H7 (cell line): ENCODE results near the gene KCNK4. TPM values are rescaled to one million over a fixed set of nuclear protein-coding genes. Genes with fewer than 3 reads are reported as not detected.
A peak's percentile ranks its signal among the peaks of the same experiment; 100 is the strongest.

Experiments
- DNase-seq: peaks from one replicate; pipeline ENCODE4 v3.0.0; 2012
- H3K27me3 ChIP-seq: 2 replicates; pipeline ENCODE4 v1.6.0; 2011; ENCODE audit warnings: mild to moderate bottlenecking, low read length; ENCODE audit not compliant: control insufficient read depth, insufficient read depth
- H3K36me3 ChIP-seq: replicated peaks from 2 replicates; pipeline ENCODE4 v1.5.1; 2011; ENCODE audit warnings: low read length; ENCODE audit not compliant: control insufficient read depth, insufficient read depth
- H3K4me3 ChIP-seq: 2 replicates; pipeline ENCODE4 v1.5.1; 2011; ENCODE audit warnings: low read depth, mild to moderate bottlenecking, control low read depth, low read length, moderate library complexity; ENCODE audit not compliant: insufficient read depth
- total RNA-seq: library from RNA; depleted of rRNA; stranded (reverse); fragments of >200 nt; shearing (Covaris generic); gene quantifications from 2 replicates; pipeline ENCODE4 v1.2.3, GENCODE V29; 2014

Gene KCNK4
- total RNA-seq, 1 experiment from 2014 or later = not detected

DNA sequence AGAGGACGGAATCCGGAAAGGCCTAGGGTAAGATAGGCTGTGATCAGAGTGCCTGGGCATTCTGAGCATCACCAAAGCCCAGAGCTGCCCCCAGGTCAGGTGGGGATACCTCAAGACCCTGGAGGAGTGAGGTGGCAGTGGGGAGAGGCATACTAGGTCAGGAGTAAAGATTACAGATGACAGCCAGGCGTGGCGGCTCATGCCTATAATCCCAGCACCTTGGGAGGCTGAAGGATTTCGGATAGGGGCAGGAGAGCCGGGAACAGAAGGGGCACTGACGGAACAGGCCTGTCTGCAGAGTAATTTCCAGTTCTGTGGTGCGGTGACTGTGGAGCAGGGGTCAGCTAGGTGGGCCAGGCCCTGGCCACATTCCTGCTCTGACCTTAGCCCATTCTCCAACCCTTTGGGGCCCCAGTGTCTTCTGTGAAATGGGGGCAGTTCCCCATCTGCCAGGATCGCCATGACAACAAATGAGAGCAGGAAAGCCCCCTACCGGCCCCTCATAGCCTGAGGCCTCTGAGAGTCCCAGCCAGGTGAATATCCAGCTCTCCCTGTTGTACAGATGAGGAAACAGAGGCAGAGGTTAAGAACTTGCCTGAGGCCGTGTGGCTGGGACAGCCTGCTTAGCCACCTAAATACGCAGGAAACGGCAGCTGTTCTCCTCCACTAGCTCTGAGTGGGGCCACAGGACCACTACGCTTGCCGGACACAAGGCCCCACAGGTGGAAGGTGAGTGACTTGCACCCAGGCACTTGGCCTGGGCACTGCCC lies 15.9 kb upstream of the KCNK4 start:
- Histone ChIP-seq H3K4me3 (no peak overlapping the region), H3K27me3 (no peaks in the 10 kb centered on the region), H3K36me3 (peaks cover 3% of the 10 kb centered on the region)
- DNase-seq = no peak

DNA sequence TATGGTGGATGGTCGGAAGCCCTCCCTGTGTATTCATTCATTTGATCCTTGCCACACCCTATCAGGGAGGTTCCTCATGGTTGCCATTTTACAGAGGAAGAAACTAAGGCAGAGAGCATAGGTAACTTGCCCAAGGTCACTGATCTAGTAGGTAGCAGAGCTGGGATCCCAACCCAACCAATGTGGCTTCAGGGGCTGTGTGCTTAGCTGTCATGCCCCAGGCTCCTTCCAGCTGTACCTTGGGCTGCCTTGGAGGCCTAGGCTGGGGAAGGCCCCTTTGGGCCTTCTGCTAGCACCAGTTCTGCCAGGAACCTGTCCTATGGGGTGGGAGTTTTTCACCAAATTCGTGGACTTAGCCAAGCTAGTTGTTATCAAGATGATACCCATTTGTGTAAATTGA lies 15.3 kb upstream of the KCNK4 start:
- Histone ChIP-seq H3K27me3 (no peaks in the 10 kb centered on the region), H3K4me3 (no peak overlapping the region), H3K36me3 (peaks cover 3% of the 10 kb centered on the region)
- DNase-seq = no peak

DNA sequence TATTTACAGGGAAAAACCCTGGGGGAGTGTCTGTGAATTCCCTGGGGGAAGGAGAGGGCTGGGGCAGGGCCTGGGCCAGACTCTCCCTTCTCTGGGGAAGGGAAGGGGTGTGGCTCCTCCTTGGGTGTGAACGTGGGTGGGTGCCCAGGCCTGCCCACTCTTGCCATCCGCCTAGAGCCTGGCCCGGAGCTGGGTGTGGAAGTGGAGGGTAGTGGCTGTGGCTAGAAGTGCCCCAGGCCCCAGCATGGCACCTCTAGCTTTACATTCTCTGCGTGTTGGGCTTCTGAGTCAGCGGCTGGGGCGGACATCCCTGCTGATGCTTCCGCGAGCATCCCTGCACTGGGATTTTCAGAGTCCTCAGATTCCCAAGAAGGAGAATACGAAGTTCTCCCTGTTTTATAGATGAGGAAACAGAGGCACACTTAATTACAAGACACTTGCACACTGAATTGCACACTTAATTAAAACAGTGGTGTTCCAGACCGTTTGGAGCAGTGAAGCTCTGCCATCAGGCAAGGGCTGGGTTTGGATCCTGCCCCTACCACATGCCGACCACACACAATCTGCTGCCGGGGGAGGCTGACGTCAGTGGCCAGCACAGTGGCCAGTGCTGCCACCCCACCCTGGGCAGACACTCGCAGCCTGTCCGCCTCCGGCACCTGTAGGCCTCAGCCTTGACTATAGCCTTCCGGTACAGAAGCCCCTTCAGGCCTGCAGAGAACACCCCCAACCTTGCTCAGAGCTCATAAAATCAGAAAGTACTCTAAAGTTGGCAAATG lies 14.3 kb upstream of the KCNK4 start:
- DNase-seq = no peak
- Histone ChIP-seq H3K36me3 (peaks cover 3% of the 10 kb centered on the region), H3K27me3 (no peaks in the 10 kb centered on the region), H3K4me3 (no peak overlapping the region)

DNA sequence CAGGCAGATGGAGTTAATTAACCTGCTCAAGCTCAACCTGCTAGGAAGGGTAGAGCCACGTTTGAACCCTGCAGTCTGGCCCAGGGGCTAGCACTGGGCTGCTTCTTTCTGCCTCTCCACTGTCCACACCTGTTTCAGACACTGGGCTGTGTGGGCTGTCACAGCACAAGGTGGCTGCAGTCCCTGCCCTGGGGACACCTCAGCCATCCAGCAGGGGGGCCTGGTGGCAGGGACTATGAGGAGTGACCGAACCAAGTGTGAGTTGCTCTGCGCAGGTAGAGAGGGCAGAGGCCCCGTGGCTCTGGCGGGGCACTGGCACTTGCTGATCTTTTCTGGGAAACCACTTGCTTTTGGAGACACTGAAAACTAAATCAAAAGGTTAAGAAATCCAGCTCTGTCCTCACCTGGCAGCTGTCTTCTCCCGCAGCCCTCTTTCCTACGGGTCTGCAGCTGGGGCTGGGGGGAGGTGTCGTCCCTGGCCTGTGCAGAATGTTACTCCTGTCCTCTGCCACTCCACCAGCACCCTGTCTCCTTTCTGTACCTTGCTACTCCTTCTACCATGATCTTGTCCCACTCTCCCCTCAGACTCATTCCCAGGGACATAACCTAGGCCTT lies 12.4 kb upstream of the KCNK4 start:
- Histone ChIP-seq H3K36me3 (peaks cover 3% of the 10 kb centered on the region), H3K4me3 (no peak overlapping the region), H3K27me3 (no peaks in the 10 kb centered on the region)
- no peak for DNase-seq

DNA sequence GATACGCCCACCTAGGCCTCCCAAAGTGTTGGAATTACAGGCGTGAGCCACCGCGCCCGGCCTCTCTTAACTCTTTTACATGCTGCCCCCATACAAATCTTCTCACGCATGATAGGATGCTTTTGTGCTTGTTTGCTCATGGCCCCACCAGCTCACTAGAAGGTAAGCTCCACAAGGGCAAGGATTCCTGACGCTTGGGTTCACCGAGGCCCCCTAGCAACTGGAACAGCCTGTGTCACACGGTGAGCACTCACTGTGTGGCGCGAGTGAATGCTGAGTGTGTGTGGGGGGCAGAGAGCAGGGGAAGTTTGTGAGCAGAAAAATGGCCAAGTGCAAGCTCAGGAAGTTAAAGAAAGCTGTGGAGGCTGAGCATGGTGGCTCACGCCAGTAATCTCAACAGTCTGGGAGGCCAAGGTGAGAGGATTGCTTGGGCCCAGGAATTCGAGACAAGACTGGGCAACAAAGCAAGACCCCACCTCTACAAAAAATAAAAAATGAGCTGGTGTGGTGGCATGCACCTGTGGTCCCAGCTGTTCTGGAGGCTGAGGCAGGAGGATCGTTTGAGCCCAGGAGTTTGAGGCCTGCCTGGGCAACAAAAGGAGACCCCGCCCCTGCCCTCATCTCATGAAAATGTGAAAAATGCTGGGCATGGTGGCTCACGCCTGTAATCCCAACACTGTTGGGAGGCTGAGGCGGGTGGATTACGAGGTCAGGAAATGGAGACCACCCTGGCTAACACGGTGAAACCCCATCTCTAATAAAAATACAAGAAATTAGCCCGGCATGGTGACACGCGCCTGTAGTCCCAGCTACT lies 8.9 kb upstream of the KCNK4 start:
- DNase-seq = no peak
- Histone ChIP-seq H3K4me3 (no peak overlapping the region), H3K27me3 (no peaks in the 10 kb centered on the region; the same call in 1 of the 2 replicates), H3K36me3 (peaks cover under 1% of the 10 kb centered on the region; the same call in 1 of the 2 replicates)

DNA sequence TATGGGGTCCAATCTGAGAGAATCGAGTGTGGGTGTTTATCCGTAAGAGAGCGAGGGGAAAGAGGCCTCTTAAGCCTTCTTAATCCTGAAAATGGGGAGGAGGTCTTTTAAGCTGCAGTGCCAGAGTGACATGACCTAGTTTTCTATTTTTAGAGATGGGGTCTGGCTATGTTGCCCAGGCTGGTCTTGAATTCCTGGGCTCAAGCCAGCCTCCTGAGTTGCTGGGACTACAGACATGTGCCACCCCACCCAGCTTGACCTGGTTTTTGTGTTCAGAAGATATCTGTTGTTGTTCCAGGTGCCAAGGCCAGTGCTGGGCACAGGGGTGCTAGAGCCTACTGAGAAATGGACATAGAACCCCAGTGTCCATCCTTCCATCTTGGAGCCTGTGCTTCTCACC lies 8.0 kb upstream of the KCNK4 start:
- no peaks in the 10 kb centered on the region; the same call in 1 of the 2 replicates for H3K27me3 ChIP-seq
- H3K36me3 ChIP-seq = no peaks in the 10 kb centered on the region
- no peak overlapping the region for H3K4me3 ChIP-seq
- DNase-seq = no peak

DNA sequence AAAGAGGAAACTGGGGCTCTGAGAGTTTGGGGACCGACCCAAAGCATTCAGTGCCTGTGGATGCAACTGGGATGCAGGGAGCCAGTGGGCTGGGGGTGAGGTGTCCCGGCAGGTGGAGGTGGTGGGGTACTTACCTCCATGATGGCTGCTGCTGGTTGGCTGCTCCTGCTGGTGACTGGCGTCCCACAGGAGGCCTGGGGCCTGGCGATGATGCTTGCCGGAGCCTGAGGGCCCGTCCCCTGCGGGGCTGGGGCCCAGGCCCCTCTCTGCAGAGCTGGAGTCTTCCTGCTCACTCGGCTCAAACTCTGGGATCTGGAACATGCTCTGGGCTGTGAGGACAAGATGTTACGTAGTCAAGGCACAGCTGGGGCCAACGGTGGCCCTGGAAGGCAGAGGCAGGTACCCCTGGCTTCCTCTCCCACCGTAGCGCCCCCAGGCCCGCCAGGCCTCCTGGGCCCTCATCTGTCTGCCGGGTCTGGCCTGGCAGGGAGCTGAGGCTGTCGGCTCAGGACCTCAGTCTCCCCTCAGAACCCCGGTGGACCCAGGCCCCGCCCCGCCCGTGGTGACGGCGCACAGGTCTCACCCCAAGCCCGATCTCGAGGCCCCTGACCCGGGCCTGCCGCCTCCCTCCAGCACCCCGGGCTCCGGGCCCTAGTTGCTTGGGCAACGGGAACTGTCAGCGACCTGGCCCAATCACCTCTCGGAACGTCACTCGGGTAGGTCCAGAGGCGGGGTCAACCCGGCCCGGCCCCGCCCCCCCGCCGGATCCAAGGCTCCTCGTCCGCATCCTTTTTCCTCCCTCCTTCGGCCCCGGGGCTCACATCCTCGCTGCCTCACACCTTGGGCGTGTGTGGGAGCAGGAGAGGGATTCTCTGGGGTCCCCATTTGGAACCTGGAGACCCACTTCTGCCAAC lies 6.8 kb upstream of the KCNK4 start, which contains the start of gene BAD:
TSS of gene BAD (minus strand) at position 618 of the 914 bp plus-strand sequence. CDS start at position 321, 297 bp downstream.
- Histone ChIP-seq H3K4me3 (peak within 1 kb of the TSS; percentile 78), H3K36me3 (no peaks in the 10 kb centered on the region), H3K27me3 (no peaks in the 10 kb centered on the region; the same call in none of the 2 replicates)
- peak; percentile 100 for DNase-seq

DNA sequence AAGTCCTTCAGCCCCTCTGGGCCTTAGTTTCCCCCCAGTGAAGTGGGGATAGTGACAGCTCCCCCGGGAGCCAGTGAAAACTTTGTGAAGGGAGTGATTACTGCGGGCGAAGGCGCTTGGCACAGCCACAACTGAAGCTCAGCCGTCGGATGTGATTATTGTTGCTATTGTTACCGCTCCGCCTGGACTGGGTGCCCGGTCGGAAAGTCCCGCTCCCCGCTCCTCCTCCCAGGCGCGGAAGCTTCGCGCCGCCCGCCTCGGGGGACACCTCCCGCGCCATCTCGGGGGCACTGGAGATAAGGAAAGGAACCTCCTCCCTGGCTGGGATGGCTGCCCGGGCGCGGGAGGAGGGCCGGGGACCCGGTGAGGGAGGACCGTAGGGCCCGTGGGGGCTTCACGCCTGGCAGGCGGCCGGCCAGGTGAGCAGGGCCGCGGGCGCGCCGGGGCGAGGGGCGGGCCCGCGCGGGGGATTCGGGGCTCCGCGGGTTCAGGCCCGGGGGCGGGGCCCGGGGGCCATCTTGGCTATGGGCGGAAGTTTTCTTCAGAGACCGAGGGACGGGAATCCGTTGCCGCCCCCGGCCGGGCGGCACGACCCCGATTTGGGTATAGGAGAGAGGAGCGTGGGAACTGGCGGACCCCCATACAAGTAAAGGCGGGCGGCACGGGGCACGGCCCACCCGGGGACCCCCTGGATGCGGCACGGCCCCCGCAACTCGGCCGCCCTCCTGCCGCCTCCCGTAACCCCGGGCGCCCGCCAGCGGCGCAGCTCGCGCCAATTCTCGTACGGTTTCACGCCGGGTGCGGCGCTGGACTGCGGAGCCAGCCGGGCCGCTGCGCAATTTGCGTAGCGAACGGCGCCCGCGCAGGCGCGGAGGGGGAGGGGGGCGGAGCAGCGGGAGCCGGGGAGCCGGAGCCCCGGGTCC lies 5.9 kb upstream of the KCNK4 start, which contains the start of gene GPR137:
TSS of gene GPR137 (plus strand) at position 887 of the 923 bp plus-strand sequence. CDS start 677 bp downstream, outside the sequence.
- peak within 1 kb of the TSS; percentile 78 for H3K4me3 ChIP-seq
- H3K36me3 ChIP-seq = no peaks in the 10 kb centered on the region
- DNase-seq = peak; percentile 100
- H3K27me3 ChIP-seq = peaks cover 8% of the 10 kb centered on the region

DNA sequence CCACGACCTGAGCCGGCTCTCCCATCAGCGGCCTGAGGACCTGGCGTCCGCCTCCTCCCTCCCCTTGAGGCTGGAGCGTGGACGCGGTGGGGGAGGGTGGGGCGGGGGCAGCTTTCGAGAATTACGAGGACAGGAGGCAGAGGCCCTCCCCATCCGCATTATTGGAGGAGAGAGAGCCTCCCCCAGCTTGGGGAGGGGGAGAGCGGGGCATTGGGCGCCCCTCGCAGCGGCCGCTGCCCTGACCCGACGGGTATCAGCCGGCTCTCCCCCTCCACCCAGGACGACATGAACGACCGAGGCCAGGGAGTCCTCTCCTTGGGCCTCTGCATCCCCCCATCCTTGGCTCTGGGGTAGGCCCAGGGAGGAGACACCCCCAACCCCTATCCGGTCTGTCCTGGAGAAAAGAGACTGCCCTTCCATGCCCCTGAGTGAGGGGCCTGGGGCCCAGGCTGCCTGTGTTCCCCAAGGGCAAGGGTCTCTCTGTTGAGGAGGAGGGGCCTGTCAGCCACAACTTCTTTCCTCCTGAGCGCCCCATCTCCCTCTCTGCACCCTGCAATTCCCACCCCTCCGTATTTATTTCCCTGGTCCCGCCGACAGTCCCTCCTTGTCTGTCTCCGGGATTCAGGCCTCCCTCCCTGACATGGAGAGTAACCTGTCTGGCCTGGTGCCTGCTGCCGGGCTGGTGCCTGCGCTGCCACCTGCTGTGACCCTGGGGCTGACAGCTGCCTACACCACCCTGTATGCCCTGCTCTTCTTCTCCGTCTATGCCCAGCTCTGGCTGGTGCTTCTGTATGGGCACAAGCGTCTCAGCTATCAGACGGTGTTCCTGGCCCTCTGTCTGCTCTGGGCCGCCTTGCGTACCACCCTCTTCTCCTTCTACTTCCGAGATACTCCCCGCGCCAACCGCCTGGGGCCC lies 5.0 kb upstream of the KCNK4 start:
- H3K4me3 ChIP-seq = peak overlapping the region; percentile 78
- H3K36me3 ChIP-seq = no peaks in the 10 kb centered on the region
- peaks cover 17% of the 10 kb centered on the region for H3K27me3 ChIP-seq
- peak; percentile 75 for DNase-seq

DNA sequence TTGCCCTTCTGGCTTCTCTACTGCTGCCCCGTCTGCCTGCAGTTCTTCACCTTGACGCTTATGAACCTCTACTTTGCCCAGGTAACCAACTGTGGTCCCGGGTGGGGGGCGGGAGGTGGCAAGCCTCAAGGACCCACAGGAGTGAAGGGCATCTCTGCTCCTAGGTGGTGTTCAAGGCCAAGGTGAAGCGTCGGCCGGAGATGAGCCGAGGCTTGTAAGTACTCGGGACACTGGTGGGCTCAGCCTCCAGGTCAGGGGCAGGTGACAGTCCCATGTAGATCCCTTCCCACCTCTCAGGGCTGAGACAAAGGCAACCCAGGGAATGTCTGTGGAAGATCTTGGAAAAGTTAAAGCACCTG lies 4.3 kb upstream of the KCNK4 start:
- no peak overlapping the region for H3K4me3 ChIP-seq
- peaks cover 22% of the 10 kb centered on the region for H3K27me3 ChIP-seq
- H3K36me3 ChIP-seq = no peaks in the 10 kb centered on the region
- DNase-seq = no peak

DNA sequence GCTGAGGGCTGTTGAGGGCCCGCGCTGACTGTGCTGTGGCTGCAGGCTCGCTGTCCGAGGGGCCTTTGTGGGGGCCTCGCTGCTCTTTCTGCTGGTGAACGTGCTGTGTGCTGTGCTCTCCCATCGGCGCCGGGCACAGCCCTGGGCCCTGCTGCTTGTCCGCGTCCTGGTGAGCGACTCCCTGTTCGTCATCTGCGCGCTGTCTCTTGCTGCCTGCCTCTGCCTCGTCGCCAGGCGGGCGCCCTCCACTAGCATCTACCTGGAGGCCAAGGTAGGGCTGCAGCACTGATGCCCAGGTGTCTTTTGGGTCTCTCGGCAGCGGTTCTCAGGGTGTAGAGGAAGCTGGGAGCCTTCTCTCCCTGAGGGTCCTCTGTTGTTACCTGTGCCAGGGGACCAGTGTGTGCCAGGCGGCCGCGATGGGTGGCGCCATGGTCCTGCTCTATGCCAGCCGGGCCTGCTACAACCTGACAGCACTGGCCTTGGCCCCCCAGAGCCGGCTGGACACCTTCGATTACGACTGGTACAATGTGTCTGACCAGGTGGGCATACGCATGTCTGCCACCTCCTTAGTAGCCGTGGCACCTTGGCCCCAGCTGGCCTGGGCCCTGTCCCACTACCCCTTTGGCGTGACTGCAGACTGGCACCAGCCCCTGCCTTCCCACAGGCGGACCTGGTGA lies 3.3 kb upstream of the KCNK4 start:
- Histone ChIP-seq H3K36me3 (no peaks in the 10 kb centered on the region), H3K4me3 (no peak overlapping the region), H3K27me3 (peaks cover 33% of the 10 kb centered on the region)
- no peak for DNase-seq
